GM12875 (cell line): ENCODE measurements around the gene FAM240A.

ENCODE experiments used
- H3K4me3 ChIP-seq: one replicate; pipeline ENCODE4 v1.5.1; 2011; ENCODE audit warnings: low read depth, low read length, control low read depth
- CTCF ChIP-seq: IDR thresholded peaks from 2 replicates; pipeline ENCODE4 v1.5.1; 2011; ENCODE audit warnings: low read depth, mild to moderate bottlenecking, control low read depth, inconsistent platforms, low read length, moderate library complexity, borderline replicate concordance; ENCODE audit not compliant: insufficient read depth

FAM240A gene

GRCh38 chr3:46628901-46629369 is 16.6 kb downstream of the FAM240A start:
- H3K4me3 ChIP-seq: no peak overlapping the region
- TF ChIP-seq CTCF: no peak

- peak overlapping the region; percentile 29 for H3K4me3 ChIP-seq
- peak; percentile 100 for TF ChIP-seq CTCF
These were observed 17.5 kb downstream of the FAM240A start for GRCh38 chr3:46629551-46630517.

- TF ChIP-seq CTCF: no peak
- H3K4me3 ChIP-seq: no peak overlapping the region
These were observed 20.5 kb downstream of the FAM240A start for GRCh38 chr3:46632792-46633191.

- H3K4me3 ChIP-seq: no peak overlapping the region
- TF ChIP-seq CTCF: no peak
These were observed 22.5 kb downstream of the FAM240A start for GRCh38 chr3:46634856-46635255.

GRCh38 chr3:46639221-46639620 is 26.9 kb downstream of the FAM240A start:
- TF ChIP-seq CTCF: no peak
- no peak overlapping the region for H3K4me3 ChIP-seq

- TF ChIP-seq CTCF: no peak
- no peak overlapping the region for H3K4me3 ChIP-seq
These were observed 28.6 kb downstream of the FAM240A start for GRCh38 chr3:46640927-46641326.

- no peak for TF ChIP-seq CTCF
- no peak overlapping the region for H3K4me3 ChIP-seq
These were observed 30.6 kb downstream of the FAM240A start for GRCh38 chr3:46642971-46643370.
